HG02642 (cell line): Measurements from ENCODE around the gene KLHL30.

Experiments used
- ATAC-seq: cut with Tn5 transposase; IDR thresholded peaks from one replicate; pipeline ENCODE4 v1.9.1; 2021; ENCODE audit warnings: mild to moderate bottlenecking; ENCODE audit not compliant: unreplicated experiment, poor library complexity

KLHL30 gene

GRCh38 chr2:238143239-238143951 lies 4.9 kb downstream of the KLHL30 start:
- ATAC-seq = no peak

- no peak for ATAC-seq
Observed at GRCh38 chr2:238144262-238144661, 5.8 kb downstream of the KLHL30 start.

- no peak for ATAC-seq
Observed at GRCh38 chr2:238145046-238145445, 6.6 kb downstream of the KLHL30 start.

- no peak for ATAC-seq
Observed at GRCh38 chr2:238145851-238146250, 7.4 kb downstream of the KLHL30 start.

- no peak for ATAC-seq
Observed at GRCh38 chr2:238146884-238147544, 8.5 kb downstream of the KLHL30 start.

GRCh38 chr2:238148981-238149380 lies 10.5 kb downstream of the KLHL30 start:
- no peak for ATAC-seq

GRCh38 chr2:238149841-238150572 lies 11.5 kb downstream of the KLHL30 start:
- no peak for ATAC-seq

GRCh38 chr2:238150686-238151085 lies 12.2 kb downstream of the KLHL30 start:
- ATAC-seq = no peak

- no peak for ATAC-seq
Observed at GRCh38 chr2:238151205-238151604, 12.7 kb downstream of the KLHL30 start.

GRCh38 chr2:238151628-238152235 lies 13.3 kb downstream of the KLHL30 start:
- no peak for ATAC-seq

- no peak for ATAC-seq
Observed at GRCh38 chr2:238152771-238153688, 14.6 kb downstream of the KLHL30 start.

- ATAC-seq = no peak
Observed at GRCh38 chr2:238154570-238154969, 16.1 kb downstream of the KLHL30 start.

- no peak for ATAC-seq
Observed at GRCh38 chr2:238155051-238155760, 16.7 kb downstream of the KLHL30 start.

GRCh38 chr2:238155761-238156694 lies 17.6 kb downstream of the KLHL30 start:
- ATAC-seq = no peak

- no peak for ATAC-seq
Observed at GRCh38 chr2:238157506-238158017, 19.1 kb downstream of the KLHL30 start.

- ATAC-seq = no peak
Observed at GRCh38 chr2:238158018-238158508, 19.6 kb downstream of the KLHL30 start.

- no peak for ATAC-seq
Observed at GRCh38 chr2:238158509-238159070, 20.1 kb downstream of the KLHL30 start, which contains the start of gene ERFE. ERFE (plus strand) TSS chr2:238158970; CDS start chr2:238159008, 38 bp downstream.
